HG03439 (cell line): Measurements from ENCODE around the gene NECAB3.

Experiments
- ATAC-seq: cut with Tn5 transposase; IDR thresholded peaks from one replicate; pipeline ENCODE4 v1.9.1; 2021; ENCODE audit warnings: mild to moderate bottlenecking, moderate library complexity; ENCODE audit not compliant: unreplicated experiment

Gene NECAB3

GRCh38 chr20:33624399-33624798 is 49.8 kb downstream of the NECAB3 start:
- ATAC-seq, result no peak

DNA sequence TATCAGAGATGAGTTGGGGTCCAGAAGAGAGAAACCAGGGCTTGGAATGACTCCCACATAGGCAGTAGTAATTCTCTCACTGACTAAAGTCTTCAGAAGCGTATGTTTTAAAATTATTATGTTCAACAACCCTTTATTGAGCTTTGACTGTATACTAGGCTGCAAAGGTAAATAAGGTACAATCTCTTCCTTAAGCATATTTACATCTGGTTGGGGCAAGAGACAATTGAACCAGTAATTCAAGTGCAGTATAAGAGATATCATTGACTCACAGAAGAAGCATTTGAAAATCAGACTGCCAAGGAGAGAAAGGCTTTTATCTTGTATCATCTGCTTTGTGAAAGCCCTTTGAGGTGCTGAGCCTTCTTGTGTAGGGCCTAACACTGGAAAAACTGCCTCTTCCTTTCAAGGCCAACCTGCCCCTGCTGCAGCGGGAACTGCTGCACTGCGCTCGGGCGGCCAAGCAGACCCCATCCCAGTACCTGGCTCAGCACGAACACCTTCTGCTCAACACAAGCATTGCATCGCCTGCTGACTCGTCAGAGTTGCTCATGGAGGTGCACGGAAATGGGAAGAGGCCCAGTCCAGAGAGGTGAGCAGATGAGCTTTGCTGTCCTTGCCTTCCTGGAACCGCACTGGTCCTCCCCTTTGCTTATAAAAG is 51.4 kb downstream of the NECAB3 start:
- ATAC-seq, result no peak

- ATAC-seq, result no peak
Measured at GRCh38 chr20:33621717-33622400, 52.4 kb downstream of the NECAB3 start.

- ATAC-seq, result no peak
Measured at GRCh38 chr20:33612001-33612400, 62.2 kb downstream of the NECAB3 start.

GRCh38 chr20:33611106-33611505 is 63.1 kb downstream of the NECAB3 start:
- no peak for ATAC-seq

- no peak for ATAC-seq
Measured at GRCh38 chr20:33609504-33609903, 64.7 kb downstream of the NECAB3 start.
